ENCODE results near the gene SESN1. TPM values are rescaled to one million over a fixed set of nuclear protein-coding genes. Genes with fewer than 3 reads are reported as not detected.
A peak's percentile ranks its signal among the peaks of the same experiment; 100 is the strongest.

Gene SESN1
- total RNA-seq, 3 donors from 2014 or later = 23.5 to 42.6 (median 32.8) TPM

DNA sequence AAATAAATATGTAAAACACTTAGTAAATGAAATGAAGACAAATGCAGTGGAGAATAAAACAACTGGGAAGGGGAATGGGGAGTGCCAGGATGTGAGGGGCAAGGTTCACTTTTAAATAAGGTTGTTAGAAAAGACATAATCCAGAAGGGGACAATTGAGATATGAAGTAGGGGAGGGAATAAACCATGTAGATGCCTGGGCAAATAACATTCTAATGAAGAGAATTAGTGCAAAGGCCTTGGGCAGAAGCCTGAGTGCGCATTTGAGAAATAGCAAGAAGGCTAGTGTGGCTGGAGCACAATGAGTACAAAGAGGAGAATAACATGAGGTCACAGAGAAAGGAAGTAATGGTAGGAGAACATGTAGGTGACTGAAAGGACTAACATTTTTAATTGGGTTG, 3.0 kb upstream of the SESN1 start:
- Histone ChIP-seq H3K4me1 (ENCODE audit: low read depth) (peaks cover 11% of the 10 kb centered on the region), H3K36me3 (ENCODE audit: low read depth) (no peaks in the 10 kb centered on the region), H3K9me3 (no peaks in the 10 kb centered on the region), H3K4me3 (no peak overlapping the region)
- TF ChIP-seq, protein P1, sequence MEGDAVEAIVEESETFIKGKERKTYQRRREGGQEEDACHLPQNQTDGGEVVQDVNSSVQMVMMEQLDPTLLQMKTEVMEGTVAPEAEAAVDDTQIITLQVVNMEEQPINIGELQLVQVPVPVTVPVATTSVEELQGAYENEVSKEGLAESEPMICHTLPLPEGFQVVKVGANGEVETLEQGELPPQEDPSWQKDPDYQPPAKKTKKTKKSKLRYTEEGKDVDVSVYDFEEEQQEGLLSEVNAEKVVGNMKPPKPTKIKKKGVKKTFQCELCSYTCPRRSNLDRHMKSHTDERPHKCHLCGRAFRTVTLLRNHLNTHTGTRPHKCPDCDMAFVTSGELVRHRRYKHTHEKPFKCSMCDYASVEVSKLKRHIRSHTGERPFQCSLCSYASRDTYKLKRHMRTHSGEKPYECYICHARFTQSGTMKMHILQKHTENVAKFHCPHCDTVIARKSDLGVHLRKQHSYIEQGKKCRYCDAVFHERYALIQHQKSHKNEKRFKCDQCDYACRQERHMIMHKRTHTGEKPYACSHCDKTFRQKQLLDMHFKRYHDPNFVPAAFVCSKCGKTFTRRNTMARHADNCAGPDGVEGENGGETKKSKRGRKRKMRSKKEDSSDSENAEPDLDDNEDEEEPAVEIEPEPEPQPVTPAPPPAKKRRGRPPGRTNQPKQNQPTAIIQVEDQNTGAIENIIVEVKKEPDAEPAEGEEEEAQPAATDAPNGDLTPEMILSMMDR (IDR thresholded peaks at IDR 0.05) = no peak
- no peak for ATAC-seq
- intact Hi-C loops (cut with DNase I, micrococcal nuclease) = no loop called here
- DNase-seq = no peak

DNA sequence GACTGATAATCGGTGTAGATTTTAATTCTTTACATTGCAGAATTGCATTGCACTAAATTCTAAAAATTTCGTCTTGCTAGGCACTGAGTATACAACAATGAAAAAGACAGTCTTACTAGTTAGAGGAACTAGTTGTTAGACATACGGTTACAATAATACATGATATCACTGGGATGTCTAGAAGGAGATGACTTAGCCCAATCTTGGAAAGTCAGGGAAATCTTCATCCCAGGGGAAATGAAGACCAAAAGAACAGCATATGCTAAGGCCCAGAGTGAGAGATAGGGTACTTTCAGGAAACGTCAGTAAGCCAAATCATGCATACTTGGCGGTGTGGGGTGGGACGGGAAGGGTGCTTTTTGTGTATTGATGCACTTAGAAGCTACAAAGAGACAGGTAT, 1.6 kb upstream of the SESN1 start:
- DNase-seq (no peak), ATAC-seq (no peak)
- H3K4me3 ChIP-seq = no peak overlapping the region
- H3K36me3 ChIP-seq (ENCODE audit: low read depth) = no peaks in the 10 kb centered on the region
- H3K9me3 ChIP-seq = no peaks in the 10 kb centered on the region
- H3K4me1 ChIP-seq (ENCODE audit: low read depth) = peaks cover 17% of the 10 kb centered on the region
- intact Hi-C loops (cut with DNase I, micrococcal nuclease) = no loop called here
- TF ChIP-seq, protein P1 (IDR thresholded peaks at IDR 0.05) = no peak

DNA sequence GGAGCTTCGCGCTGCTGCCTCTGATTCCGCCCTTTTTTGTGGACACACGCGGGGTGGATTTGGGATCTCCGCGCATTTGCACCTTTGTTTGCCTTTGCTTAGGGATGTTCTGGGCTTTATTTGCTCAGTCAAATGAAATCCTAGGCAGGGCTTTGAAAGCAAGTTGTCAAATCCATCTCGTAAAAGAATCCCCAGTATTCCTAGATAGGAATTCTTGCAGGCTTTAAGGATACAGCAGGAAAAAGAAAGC, 1.1 kb upstream of the SESN1 start:
- no peak for DNase-seq
- no peaks in the 10 kb centered on the region for H3K9me3 ChIP-seq
- no peak for ATAC-seq
- intact Hi-C loops (cut with DNase I, micrococcal nuclease) = no loop called here
- H3K4me3 ChIP-seq = peak overlapping the region; percentile 38
- TF ChIP-seq, protein P1 (IDR thresholded peaks at IDR 0.05) = no peak
- no peaks in the 10 kb centered on the region for H3K36me3 ChIP-seq (ENCODE audit: low read depth)
- peaks cover 21% of the 10 kb centered on the region for H3K4me1 ChIP-seq (ENCODE audit: low read depth)

DNA sequence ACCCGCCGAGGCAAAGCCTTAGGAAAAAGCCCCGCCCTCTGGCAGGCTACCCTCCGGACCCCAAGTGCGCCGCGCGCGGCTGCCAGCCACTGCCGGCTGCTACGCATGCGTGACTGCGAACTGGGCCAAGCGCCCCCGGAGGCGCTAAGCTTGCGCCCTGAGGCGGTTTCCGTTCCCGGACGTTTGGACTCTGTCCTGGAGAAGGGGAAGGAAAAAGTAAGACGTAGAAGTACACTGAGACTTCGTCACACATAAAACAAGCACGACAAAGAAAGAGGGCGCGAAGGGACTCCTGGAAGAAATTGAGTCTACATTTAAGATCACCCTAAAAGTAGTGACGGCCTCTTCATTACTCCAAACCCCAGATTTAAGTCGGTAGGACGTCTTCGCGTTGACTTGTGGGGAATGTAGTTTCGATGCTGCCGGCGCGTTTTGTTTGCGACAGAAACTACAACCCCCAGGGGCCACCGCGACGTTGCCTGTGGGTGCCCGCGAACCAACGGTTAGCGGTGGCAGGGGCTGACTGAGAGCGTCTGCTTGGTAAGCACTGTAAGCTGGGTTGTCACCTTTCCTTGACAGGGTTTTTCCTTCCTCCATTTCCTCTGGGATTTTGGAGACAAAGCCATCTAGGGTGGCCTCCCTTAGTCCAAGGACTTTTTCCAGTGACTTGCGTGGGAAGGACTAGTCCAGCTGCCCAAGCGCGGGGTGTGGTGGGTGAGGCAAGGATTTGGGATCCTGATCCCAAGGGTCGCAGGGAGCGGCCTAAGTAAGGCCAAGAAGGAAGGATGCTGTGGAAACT, 589 bp upstream of the SESN1 start, which contains the start of gene CEP57L1:
Gene CEP57L1, plus strand, starts transcription at position 472 of the 799 bp plus-strand sequence. CDS start 49,715 bp downstream, outside the sequence.
- intact Hi-C loops (cut with DNase I, micrococcal nuclease) = no loop called here

DNA sequence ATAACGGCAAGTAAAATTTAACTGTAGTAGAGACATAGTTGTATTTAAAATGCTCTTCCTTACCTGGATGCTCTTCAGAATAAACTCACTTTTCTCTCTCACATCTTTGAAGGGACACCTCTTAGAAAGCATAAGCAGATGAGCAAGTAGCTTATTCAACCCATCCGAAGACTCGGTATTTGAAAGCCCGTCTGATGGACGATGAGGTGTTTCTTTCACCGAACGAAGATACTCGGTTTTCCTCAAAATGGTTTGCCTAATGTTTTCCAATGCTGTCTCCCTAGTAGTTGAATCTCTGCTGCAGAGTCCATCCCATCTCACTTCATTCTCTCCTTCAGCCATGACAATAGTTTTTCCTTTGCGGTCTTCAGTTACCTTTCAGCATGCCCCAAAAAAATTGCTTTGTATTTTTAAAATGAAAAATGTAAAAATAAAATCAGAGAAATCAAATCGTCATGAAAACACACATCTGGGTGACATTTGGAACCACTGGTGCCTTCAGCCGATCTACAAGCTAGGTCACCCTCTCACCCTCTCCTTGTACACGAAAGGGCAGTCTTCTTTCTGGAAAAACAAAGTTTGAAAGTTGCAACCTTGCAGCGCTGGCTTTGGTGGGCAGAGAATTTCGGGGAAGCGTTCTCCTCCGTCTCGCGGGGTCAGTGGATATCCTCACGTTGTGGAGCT, 772 bp downstream of the SESN1 start:
- intact Hi-C loops (cut with DNase I, micrococcal nuclease) = loop anchor here in 1 of 2 donors (5.0 kb wide), 1 partner anchor 293 kb away; no protein-coding TSS in a partner anchor
- TF ChIP-seq, protein P1 (IDR thresholded peaks at IDR 0.05) = no peak
- Histone ChIP-seq H3K9me3 (no peaks in the 10 kb centered on the region), H3K4me3 (peak overlapping the region; percentile 38), H3K4me1 (ENCODE audit: low read depth) (peaks cover 22% of the 10 kb centered on the region), H3K36me3 (ENCODE audit: low read depth) (no peaks in the 10 kb centered on the region)
- no peak for ATAC-seq
- DNase-seq = no peak

More for the DNA sequence above, 589 bp upstream of the SESN1 start, which contains the start of gene CEP57L1:
- Histone ChIP-seq H3K9me3 (no peaks in the 10 kb centered on the region), H3K36me3 (ENCODE audit: low read depth) (no peaks in the 10 kb centered on the region), H3K4me3 (peak within 1 kb of the TSS; percentile 38), H3K4me1 (ENCODE audit: low read depth) (peaks cover 22% of the 10 kb centered on the region)
- peak; percentile 86 for ATAC-seq
- peak; percentile 98 for DNase-seq
- TF ChIP-seq, protein P1 (IDR thresholded peaks at IDR 0.05) = peak; percentile 16

Data from mucosa of descending colon (tissue), 3 donors.